Type B pancreatic cell (in vitro differentiated cells): ENCODE data around the gene NCK2. TPM values are rescaled to one million over a fixed set of nuclear protein-coding genes. Genes with fewer than 3 reads are reported as not detected.

ENCODE experiments used
- DNase-seq: peaks from one replicate; pipeline ENCODE4 v3.0.0; 2021; ENCODE audit warnings: mixed read lengths; ENCODE audit not compliant: unreplicated experiment; ENCODE audit errors: extremely low spot score
- H3K27ac Mint-ChIP-seq: 2 replicates; pipeline ENCODE4 v1.8.0; 2021; ENCODE audit warnings: mild to moderate bottlenecking, mixed read lengths
- H3K27me3 Mint-ChIP-seq: 2 replicates; pipeline ENCODE4 v1.8.0; 2021; ENCODE audit warnings: mixed read lengths
- H3K36me3 Mint-ChIP-seq: 2 replicates; pipeline ENCODE4 v1.8.0; 2021; ENCODE audit warnings: mixed read lengths
- H3K4me1 Mint-ChIP-seq: one replicate; pipeline ENCODE4 v1.8.0; 2021; ENCODE audit warnings: mixed read lengths; ENCODE audit not compliant: unreplicated experiment
- H3K4me3 Mint-ChIP-seq: 2 replicates; pipeline ENCODE4 v1.8.0; 2021; ENCODE audit warnings: mild to moderate bottlenecking, mixed read lengths
- H3K9me3 Mint-ChIP-seq: 2 replicates; pipeline ENCODE4 v1.8.0; 2021; ENCODE audit warnings: mixed read lengths
- CTCF ChIP-seq: fragments of 200-600 bp; sonication (generic); conservative IDR thresholded peaks from 2 replicates; pipeline ENCODE4 v1.5.0; 2021; ENCODE audit warnings: antibody characterized with exemption, mild to moderate bottlenecking
- total RNA-seq: library from RNA; stranded (reverse); gene quantifications from 2 replicates; pipeline ENCODE4 v1.2.1, GENCODE V29; 2021; ENCODE audit warnings: low replicate concordance

NCK2 gene
- total RNA-seq, 1 donor from 2014 or later, result 86.4 TPM

GRCh38 chr2:105932582-105932981 lies 187.9 kb downstream of the NCK2 start:
- H3K36me3 Mint-ChIP-seq, result no peaks in the 10 kb centered on the region
- no peaks in the 10 kb centered on the region for H3K27me3 Mint-ChIP-seq
- H3K27ac Mint-ChIP-seq, result no peak overlapping the region
- no peak for TF ChIP-seq CTCF
- no peaks in the 10 kb centered on the region for H3K9me3 Mint-ChIP-seq
- DNase-seq, result no peak
- peaks cover 13% of the 10 kb centered on the region for H3K4me1 Mint-ChIP-seq
- no peak overlapping the region for H3K4me3 Mint-ChIP-seq

GRCh38 chr2:105933906-105934305 lies 189.2 kb downstream of the NCK2 start:
- TF ChIP-seq CTCF, result no peak
- Mint-ChIP-seq H3K9me3 (peaks cover 3% of the 10 kb centered on the region), H3K36me3 (no peaks in the 10 kb centered on the region), H3K27me3 (no peaks in the 10 kb centered on the region), H3K4me3 (no peak overlapping the region), H3K4me1 (peaks cover 5% of the 10 kb centered on the region), H3K27ac (no peak overlapping the region)
- DNase-seq, result no peak

GRCh38 chr2:105934467-105934866 lies 189.8 kb downstream of the NCK2 start:
- no peak overlapping the region for H3K27ac Mint-ChIP-seq
- peak overlapping the region; percentile 24 for H3K4me3 Mint-ChIP-seq
- peaks cover 6% of the 10 kb centered on the region for H3K9me3 Mint-ChIP-seq
- no peaks in the 10 kb centered on the region for H3K27me3 Mint-ChIP-seq
- no peak for TF ChIP-seq CTCF
- peaks cover 2% of the 10 kb centered on the region for H3K36me3 Mint-ChIP-seq
- DNase-seq, result no peak
- H3K4me1 Mint-ChIP-seq, result peaks cover 5% of the 10 kb centered on the region

GRCh38 chr2:105935063-105935462 lies 190.4 kb downstream of the NCK2 start:
- Mint-ChIP-seq H3K4me3 (no peak overlapping the region), H3K27me3 (no peaks in the 10 kb centered on the region), H3K27ac (no peak overlapping the region), H3K4me1 (peaks cover 5% of the 10 kb centered on the region), H3K36me3 (peaks cover 4% of the 10 kb centered on the region), H3K9me3 (peaks cover 8% of the 10 kb centered on the region)
- DNase-seq, result no peak
- TF ChIP-seq CTCF, result no peak

- peaks cover 8% of the 10 kb centered on the region for H3K9me3 Mint-ChIP-seq
- peaks cover 4% of the 10 kb centered on the region for H3K36me3 Mint-ChIP-seq
- peaks cover 5% of the 10 kb centered on the region for H3K4me1 Mint-ChIP-seq
- TF ChIP-seq CTCF, result no peak
- DNase-seq, result no peak
- H3K27me3 Mint-ChIP-seq, result no peaks in the 10 kb centered on the region
- no peak overlapping the region for H3K27ac Mint-ChIP-seq
- H3K4me3 Mint-ChIP-seq, result no peak overlapping the region
Measured at GRCh38 chr2:105936954-105937353, 192.2 kb downstream of the NCK2 start.

- Mint-ChIP-seq H3K4me1 (peaks cover 5% of the 10 kb centered on the region), H3K27me3 (no peaks in the 10 kb centered on the region), H3K36me3 (peaks cover 4% of the 10 kb centered on the region)
Measured at GRCh38 chr2:105937498-105938097, 192.9 kb downstream of the NCK2 start.

More at GRCh38 chr2:105937498-105938097, 192.9 kb downstream of the NCK2 start:
- Mint-ChIP-seq H3K27ac (no peak overlapping the region), H3K4me3 (no peak overlapping the region), H3K9me3 (peaks cover 8% of the 10 kb centered on the region)
- TF ChIP-seq CTCF, result no peak
- DNase-seq, result no peak
